Stimulated activated CD4-positive, alpha-beta T cell treated with anti-CD3 and anti-CD28 coated beads, Interleukin-15, amount 100 ng/mL, for 24 hours (primary cell): ENCODE results near the gene LAMC3.

ENCODE experiments used
- DNase-seq: peaks from one replicate; pipeline ENCODE4 v3.0.0-alpha.2; 2020

Gene LAMC3

DNA sequence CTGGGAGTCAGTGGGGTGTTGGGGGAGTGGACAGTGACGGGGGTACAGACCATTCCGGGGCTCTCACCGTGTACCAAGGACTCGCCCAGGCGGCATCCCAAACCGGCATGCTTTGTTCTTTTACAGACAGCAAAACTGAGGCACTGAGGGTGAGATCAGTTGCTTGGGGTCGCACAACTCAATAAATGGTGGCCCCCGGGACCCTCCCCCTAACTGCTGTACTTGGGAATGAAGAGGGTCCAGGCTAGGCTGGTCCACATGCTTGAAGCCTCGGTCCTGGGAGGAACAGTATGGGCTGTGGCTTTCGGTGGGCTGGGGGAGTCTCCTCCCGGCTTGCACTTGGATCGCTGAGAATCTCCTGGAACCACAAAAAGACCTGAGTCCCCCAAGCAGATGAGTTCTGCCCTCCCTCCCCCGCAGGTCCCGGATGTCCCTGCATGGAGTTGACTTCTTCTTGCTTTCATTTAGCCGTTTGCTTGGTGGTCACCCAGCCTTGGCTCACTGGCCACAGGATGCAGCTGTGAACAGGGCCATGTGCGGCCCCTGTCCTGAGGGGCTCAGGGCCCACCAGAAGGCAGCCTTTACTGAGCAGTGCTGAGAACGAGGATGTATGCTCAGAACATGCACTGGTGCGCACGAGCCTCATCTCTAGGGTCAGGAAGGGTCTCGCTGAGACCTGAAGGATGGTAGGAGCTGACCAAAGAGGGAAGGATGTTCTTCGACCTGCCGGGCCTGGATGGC is 4.2 kb downstream of the LAMC3 start:
- no peak for DNase-seq

DNA sequence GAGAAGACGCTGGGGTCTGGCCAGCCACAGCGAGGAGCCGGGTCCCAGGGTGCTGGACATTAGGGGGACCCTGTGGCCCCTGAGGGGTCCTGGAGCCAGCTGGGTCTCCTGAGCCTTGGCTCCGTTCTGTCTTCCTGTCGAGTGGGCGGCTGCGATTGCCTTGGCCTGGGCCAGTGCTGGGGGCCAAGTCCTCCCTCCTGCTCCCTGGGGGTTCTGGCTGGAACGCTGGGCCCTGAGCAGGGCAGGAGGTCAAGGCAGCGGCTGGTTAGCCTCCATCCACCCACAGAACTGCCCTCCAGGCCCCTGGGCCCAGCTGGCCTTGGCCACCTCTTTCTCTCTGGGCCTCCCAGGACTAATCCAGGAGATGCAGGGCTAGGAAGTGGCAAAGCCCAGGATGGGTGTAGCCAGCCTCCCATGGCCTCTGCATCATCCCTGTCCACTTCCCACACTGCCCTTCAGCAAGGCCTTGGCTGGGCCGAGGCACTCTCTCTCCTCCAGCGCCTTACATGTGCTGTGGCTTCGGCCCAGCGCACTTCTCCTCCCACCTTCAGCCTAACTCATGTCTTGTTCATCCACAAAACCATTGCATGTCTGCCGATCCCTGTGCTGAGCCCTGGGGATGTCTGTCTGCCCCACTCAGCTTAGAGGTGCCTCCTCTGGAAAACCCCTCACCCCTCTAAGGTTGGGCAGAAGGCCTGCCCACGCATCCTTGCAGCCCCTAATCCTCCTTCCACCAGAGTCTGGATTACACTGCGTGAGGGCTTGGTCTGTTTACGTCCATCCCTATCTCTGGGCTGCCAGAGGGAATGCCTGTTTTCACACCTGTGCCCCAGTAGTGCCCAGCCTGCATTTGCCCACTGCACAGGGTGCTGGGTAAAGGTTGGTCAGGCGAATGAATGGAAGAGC is 5.0 kb downstream of the LAMC3 start:
- DNase-seq, result no peak

DNA sequence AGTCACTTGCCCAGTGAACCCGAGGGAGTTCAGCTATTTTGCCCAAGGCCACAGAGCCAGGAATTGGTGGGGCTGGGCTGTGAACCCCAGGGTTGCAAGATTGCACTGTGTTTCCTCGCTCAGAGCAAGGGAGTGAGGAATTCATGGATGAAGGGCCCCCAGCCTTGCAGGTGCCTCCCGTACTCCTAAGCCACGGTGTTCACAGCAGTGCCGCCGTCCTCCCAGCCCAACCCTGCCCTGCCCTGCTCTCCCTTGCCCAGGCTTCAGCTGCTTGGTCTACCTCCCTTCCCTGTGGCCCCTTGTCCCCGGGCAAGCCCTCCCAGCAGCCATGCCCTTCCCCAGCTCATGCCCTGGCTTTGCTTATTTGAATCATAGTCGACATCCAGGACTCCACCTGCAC is 6.1 kb downstream of the LAMC3 start:
- no peak for DNase-seq

DNA sequence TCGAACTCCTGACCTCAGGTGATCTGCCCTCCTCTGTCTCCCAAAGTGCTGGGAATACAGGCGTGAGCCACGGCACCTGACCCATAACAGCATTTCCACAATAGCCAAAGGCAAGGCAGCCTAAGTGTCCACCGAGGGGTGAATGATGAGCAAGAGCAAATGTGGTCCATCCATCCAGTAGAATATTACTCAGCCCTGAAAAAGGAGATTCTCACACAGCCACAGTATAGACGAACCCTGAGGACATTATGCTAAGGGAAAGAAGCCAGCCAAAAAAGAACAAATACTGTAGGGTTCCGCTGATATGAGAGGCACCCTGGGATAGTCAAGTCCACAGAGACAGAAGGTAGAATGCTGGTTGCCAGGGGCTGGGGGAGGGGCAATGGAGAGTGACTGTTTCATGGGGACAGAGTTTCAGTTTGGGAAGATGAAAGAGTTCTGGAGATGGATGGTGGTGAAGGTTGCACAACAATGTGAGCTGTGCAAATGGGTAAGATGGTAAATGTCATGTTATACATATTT is 7.0 kb downstream of the LAMC3 start:
- no peak for DNase-seq

DNA sequence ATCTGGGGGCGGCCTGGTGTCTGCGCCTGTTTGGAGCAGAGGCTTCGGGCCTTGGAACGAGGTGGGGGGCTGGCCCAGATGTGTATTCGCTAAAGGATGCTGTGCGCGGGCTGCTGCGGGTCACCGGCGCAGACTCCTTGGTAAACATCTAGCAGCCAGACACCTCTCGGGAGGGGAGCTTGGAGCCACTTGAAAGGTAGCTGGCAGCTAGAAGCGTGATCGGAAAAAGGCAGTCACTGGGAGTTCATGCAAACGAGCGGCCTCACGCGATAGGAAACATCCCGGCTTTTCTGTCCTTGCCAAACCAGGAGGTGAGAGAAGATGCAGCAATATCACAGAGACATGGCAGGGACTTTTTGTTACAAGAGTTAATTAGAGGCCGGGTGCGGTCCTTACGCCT is 8.1 kb downstream of the LAMC3 start:
- DNase-seq, result no peak

DNA sequence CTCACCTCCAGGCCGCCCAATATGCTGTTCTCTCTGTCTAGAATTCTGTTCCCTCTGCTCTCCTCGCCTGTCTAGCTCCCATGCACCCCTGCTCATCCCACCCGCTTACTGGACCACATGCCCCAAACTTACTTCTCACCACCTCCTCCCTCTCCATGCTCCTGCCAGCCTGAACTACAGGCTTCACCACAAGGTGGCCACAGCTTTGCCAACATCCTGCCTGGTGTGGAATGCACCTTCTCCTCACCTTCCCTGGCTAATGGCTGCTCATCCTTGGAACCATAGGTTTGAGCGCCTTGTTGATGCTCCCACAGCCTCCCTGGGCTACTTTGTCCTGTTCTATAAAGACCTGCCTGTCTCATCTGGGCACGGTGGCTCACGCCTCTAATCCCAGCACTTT is 9.6 kb downstream of the LAMC3 start:
- DNase-seq, result no peak

DNA sequence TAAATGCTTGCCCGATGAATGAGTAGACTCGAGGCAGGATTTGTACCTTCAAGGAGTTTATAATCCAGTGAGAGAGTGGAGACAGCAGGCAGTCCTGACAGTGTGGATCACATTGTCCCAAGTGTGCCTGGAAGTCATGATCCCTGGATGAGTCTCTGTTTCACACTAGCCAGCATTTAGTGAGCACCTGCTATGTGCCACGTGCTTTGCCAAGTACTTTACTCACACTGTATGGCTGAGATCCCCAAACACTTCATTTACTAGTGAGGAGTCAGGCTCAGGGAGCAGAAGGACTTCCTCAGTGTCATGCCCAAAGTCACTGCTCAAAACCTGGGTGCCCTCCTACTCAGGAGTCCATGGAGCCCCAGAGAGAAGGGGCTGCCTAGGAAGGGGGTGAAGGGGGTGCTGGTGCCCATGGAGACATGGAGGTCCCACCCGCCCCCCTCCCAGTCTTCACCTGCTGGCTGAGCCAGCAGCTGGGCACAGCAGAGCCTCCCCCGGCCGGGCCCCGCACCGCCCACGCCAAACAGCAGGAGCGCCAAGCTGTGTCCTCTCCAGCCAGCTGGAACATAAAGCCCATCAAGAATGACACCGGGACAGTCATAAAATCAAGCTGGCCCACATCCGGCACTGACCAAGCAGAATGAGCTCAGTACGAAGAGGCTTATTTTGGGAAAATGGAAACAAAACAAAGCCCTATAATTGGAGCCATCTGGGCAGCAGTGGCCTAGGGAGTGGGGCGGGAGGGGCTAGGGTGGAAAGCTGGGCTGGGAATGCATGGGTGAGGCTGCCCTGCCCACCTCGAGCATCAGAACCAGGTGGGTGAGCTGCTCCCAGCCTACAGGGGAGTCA is 10.6 kb downstream of the LAMC3 start:
- DNase-seq, result no peak

DNA sequence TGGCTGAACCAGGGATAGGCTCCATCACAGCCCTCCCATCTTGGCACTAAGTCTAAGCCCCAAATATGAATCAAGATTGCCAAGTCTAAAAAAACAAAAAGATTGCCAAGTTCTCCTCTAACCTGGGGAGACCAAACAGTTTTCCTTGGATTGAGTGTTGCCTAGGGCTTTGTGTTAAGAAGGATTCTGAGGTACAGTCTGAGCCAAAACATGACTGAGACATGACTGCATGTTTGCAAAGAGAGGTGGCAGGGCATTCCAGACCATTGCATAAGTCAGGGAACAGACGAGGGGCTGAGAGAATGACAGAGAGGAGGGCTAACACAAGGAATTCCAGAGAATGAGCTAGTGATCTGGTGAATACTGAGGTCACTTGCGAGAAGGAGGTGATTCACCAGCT is 11.4 kb downstream of the LAMC3 start:
- DNase-seq, result no peak

DNA sequence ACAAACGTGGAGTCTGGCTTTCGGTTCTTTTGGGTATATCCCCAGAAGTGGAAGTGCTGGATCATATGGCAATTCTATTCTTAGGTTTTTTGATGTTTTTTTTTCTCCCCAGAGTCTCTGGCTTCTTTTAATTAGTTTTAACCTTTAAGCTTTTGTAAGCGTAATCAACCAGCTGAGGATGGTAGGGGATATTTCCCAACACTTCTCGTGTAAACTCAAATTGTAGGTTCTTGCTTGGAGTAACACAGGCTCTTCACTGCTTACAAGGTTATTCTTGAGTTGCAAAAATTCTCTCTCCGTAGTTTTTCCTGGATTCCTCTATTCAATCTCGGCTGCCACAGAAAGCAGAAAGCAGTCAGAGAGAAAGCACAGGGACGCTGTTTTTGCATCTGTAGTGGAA is 11.9 kb downstream of the LAMC3 start:
- no peak for DNase-seq

DNA sequence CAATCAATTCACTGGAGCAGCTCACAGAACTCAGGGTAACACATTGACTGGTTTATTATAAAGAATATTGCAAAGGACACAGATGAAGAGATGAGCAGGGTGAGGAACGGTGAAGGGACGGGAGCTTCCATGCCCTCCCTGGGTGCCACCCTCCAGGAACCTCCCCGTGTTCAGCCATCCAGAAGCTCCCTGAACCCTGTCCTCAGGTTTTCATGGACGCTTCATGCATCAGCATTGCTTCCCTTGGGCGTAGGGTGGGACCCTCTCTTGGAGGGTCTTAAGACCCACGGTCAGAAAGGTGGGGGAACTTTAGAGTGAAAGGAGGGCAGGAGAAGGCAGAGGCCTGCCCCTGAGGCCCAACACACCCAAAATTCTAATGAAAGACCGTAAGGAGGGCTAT is 12.8 kb downstream of the LAMC3 start:
- no peak for DNase-seq

DNA sequence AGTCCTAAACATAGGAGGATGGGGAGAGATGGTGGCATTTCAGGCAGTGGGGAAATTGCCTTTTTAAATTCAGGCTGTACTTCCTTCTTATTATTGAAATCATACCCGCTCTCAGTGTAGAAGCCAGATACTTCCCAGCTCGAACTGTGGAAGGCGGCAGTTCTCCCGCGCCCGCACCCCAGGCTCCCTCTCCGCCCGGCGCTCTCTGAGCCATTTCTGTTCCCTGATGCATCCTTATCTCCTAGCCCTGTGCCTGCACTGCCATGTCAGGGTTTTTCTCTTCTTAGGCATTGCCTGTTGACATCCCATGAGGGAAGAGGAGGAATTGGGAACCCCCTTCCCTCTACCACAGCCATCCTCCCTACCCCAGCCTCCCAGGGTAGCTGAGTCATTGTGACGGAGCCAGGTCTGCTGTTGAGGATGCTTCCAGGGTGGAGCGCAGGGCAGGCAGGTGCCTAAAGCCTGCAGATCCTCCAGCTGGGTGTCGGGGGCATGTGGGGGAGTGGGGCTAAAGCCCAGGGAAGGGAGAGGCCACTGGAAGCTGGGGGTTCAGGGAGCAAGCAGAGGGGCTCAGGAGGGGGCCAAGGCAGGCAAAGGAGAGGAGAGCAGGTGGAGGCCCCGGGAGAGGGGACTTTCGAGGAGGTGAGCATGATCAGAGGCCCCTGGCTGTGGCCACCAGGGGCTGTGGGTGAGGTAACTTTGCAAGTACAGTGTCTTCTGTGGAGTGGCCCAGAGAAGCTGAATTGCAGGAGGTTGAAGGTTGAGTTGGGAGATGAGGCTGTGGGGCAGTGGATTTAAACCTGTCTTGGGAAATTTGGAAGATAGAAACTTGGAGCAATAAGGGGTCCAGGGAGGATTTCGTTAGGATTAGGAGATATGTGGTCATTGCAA is 16.2 kb downstream of the LAMC3 start:
- no peak for DNase-seq

DNA sequence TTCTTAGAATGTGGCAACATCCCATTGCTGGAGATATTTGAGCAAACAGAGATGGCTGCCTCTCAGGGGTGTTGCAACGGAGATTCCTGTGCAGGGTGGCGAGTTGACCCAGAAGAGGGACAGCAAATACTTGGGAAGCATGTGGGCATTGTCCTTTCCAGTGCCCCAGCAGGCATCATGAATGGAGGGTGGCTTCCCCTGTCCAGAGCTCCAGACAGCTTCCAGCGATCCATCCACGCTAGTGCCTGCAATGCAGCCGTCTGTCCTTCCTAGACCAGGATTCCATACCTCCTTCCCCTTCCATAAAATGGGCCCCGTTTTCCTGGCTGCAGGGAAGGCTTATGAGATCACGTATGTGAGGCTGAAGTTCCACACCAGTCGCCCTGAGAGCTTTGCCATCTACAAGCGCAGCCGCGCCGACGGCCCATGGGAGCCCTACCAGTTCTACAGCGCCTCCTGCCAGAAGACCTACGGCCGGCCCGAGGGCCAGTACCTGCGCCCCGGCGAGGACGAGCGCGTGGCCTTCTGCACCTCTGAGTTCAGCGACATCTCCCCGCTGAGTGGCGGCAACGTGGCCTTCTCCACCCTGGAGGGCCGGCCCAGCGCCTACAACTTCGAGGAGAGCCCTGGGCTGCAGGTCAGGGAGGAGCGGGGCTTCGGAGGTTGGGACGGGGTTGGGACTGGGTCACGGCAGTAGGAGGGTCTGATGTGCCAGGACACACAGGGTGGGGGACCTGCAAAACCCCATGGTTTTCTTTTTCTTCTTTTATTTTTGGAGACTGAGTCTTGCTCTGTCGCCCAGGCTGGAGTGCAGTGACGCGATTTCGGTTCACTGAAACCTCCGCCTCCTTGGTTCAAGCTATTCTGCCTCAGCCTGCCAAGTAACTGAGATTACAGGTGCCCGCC is 17.2 kb downstream of the LAMC3 start:
- DNase-seq, result no peak

DNA sequence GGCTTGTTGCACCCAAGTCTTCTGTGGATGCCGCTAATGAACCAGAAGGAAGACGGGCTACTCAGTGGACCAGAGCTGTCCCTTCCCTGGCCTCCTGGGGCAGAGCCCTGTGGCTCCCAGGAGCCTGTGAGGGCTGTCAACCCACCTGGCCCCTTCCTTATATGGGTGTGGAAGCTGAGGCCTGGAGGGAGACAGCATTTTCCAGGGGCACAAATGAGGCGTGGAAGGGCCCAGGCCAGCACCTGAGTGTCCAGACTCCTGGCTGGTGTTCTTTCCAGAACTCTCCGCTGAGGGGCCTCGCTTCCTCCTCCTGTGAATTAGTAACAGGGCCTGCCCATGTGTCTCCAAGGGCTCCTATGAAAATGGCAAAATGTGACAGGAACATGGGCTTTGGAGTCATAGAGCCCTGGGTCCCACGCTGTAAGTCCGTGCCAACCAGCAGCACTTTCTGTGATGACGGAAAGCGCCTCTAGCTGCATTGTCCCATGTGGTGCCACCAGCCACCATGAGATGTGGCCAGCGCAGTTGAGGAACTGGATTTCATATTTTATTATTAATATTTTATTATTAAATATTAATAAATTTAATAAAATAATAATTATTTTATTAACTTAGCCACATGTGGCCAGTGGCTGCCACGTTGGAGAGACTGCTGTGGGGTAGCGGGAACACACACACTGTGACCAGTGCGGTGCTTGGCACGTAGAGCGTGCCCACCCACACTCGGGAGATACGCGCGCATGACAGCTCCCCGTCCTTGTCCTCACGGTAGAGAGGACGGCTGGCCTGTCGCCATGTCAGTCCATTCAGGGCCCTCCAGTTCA is 18.3 kb downstream of the LAMC3 start:
- no peak for DNase-seq

DNA sequence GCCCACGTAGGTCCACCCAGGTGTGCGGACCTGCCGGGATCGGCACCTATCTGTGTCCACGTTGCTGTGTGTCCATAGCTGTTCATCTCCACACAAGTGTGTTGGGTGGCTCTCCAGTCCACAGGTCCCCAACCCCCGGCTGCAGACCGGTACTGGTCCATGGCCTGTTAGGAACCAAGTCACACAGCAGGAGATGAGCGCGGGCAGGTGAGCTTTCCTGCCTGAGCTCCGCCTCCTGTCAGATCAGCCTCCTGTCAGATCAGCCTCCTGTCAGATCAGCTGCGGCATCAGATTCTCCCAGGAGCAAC is 18.9 kb downstream of the LAMC3 start:
- no peak for DNase-seq

DNA sequence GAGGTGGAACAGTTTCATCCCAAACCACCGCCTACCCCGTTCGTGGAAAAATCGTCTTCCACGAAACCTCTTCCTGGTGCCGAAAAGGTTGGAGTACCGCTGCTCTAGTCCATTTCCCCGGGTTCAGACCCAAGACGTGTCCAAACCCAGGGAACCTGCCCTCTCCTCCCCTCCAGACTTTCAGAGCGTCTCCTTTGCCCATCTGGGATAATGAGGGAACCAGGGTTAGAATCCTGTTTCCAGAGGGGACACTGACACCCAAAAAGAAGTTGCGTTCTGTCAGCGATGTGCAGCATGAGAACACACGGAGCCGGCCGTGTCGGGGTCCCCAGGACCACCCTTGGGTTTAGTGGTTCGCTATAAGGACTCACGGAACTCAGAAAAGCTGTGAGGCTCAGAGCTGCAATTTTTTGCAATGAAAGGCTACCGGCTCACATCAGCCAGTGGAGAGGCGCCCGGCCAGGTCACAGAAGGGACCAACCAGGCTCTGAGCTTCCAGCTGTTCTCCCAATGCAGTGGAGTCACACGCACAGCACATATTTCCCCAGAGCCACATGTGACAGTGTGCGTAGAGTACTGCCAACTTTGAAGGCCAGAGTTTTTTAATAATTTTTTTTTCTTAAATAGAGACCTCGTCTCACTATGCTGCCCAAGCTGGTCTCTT is 19.4 kb downstream of the LAMC3 start:
- no peak for DNase-seq

DNA sequence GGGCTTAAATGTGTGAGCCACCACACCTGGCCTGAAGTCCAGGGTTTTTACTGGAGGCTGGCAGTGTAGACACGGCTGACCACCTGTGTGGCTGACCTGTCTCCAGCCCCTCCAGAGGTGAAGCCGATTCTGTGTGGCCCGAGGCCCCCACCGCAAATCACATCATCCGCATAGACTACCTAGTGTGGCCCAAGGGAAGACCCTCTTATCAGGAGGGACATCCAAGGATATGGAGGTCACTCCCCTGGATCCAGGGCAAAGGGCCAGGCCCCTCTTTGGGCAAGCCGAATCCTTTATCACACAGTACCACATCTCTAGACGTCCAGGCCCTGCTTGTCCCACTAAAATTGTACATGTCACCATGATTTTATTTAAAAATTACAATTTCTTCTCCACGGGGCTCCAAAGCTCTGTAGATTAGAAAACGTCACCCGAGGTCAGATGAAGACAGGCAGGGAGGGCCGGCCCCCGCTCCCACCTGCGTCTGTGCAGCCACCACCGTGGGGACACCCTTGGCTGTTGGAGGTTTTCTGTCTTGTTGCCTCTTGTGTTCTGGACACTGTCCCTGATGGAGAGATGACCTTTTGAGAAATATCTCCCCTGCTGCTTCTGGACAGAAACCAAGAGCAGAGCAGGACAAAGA is 20.1 kb downstream of the LAMC3 start:
- no peak for DNase-seq

DNA sequence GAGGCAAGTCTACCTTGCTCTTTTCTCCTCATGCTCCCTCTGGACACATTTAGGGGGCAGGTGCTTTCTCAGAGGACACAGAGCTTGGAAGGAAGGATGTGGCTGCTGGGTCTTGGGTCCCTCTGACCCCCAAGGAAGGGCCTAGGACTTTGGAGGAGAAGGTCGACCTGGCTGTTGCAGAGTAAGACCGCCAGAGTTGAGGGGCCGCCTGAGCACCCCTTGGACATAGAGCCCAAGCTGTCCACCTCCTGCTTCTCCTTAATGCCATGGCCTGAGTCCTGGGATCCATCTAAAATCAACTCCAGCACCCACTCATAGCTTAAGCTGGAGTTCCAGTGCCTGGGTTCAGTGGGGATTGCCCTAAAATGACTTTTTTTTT is 20.6 kb downstream of the LAMC3 start:
- no peak for DNase-seq

DNA sequence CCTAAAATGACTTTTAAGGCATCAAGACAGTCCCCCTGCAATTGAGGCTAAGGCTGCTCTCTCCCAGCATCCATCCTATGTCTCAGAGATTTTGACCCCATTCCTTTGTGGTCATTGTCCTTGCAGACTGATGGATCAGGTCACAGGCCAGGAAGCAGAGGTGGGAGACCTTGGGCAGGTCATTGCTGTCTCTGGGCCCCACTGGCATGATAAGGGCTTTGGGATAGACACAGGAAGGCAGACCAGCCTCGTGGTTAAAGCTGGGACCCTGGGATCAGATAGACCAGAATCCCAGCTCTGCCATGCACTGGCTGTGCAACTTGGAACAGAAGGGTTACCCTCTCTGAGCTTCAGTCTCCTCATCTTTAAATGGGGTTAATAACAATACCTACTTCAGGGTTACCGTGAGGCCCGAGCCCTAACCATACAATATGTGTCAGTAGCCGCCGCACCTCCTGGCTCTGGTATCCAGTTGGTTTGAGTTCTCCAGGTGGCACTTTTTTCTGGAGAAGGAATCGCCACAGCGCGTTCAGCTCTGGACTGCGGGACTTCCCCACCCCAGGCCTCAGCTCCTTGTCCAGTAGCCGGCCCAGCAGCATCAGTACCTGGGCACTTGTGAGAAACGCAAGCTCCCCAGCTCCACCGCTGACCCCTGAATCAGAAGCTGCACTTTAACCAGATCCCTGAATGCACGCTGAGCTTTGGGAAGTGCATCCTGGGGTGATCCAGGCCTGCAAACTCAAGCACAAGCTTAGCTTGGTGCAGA is 21.4 kb downstream of the LAMC3 start:
- DNase-seq, result no peak
